Skin of body (tissue), 2 donors: ENCODE results near the gene WASHC2C. TPM values are rescaled to one million over a fixed set of nuclear protein-coding genes. Genes with fewer than 3 reads are reported as not detected.
"Not testable (repeated sequence)": the region's sequence is repeated elsewhere in the genome, so short reads cannot be mapped to it uniquely, and the experiment has no call there.

Source experiments
- DNase-seq: peaks from one replicate; lab custom pipeline; 2025; lab: John Stamatoyannopoulos, UW
- total RNA-seq: library from RNA; depleted of rRNA; stranded (reverse); fragments of >200 nt; gene quantifications from one replicate; pipeline ENCODE4 v1.2.3, GENCODE V29; 2014

Gene WASHC2C, protein sequence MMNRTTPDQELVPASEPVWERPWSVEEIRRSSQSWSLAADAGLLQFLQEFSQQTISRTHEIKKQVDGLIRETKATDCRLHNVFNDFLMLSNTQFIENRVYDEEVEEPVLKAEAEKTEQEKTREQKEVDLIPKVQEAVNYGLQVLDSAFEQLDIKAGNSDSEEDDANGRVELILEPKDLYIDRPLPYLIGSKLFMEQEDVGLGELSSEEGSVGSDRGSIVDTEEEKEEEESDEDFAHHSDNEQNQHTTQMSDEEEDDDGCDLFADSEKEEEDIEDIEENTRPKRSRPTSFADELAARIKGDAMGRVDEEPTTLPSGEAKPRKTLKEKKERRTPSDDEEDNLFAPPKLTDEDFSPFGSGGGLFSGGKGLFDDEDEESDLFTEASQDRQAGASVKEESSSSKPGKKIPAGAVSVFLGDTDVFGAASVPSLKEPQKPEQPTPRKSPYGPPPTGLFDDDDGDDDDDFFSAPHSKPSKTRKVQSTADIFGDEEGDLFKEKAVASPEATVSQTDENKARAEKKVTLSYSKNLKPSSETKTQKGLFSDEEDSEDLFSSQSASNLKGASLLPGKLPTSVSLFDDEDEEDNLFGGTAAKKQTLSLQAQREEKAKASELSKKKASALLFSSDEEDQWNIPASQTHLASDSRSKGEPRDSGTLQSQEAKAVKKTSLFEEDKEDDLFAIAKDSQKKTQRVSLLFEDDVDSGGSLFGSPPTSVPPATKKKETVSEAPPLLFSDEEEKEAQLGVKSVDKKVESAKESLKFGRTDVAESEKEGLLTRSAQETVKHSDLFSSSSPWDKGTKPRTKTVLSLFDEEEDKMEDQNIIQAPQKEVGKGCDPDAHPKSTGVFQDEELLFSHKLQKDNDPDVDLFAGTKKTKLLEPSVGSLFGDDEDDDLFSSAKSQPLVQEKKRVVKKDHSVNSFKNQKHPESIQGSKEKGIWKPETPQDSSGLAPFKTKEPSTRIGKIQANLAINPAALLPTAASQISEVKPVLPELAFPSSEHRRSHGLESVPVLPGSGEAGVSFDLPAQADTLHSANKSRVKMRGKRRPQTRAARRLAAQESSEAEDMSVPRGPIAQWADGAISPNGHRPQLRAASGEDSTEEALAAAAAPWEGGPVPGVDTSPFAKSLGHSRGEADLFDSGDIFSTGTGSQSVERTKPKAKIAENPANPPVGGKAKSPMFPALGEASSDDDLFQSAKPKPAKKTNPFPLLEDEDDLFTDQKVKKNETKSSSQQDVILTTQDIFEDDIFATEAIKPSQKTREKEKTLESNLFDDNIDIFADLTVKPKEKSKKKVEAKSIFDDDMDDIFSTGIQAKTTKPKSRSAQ (N-terminal part only)
- total RNA-seq = 31.0 TPM

DNA sequence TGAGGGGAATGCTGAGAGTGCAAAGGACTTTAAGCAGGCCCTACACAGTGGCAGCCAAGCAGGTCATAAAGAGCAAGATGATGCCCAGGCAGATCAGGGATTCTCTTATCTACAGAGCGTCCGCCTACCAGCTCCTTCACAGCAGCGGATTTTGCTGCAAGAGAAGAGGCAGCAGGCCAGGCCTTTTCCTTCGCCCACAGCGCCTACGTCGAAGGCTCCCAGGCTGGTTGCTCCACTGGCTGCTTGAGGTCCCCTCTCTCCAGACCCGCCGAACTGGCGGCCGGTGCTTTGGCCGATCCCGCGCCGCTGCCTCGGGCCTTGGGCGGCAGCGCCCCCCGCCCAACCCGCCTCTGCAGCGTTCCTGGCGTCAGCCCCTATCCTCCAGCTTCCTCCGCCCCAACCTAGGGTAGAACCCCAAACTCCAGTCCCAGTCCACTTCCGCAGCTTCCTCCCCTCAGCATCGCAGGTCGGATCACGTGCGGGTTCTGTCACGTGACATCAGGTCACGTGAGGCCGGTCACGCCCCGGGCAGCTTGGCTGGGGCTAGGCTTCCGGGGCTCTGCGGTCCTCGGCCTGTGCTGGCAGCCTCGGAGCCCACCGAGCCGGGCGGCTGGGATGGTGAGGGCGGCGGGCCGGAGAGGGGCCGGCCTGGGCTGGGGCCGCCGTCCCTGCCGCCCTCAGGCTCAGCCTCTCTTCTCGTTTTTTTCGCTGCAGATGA, at the start of gene WASHC2C:
WASHC2C (plus strand) TSS at position 564 of the 718 bp plus-strand sequence; CDS start at position 616, 52 bp downstream.
- DNase-seq = peak; percentile 23

DNA sequence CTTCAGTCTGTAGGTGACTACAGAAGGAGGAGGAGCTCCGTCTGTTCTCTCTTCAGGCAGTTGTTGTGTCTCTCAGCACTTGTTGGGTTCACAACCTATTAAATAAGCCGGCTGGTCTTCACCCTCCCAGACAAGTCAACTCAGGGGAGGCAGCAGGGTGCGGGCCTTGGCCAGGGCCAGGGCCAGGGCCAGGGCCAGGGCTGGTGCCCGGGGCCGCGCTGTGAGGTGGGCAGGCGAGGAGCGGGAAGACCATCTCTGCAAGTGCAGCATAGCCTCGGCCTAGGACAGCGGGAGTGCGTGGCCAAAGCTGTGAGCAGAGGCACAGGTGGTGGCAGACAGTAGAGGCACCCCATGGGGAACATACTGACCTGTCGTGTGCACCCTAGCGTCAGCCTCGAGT, 48.6 kb upstream of the WASHC2C start:
- not testable (repeated sequence) for DNase-seq

DNA sequence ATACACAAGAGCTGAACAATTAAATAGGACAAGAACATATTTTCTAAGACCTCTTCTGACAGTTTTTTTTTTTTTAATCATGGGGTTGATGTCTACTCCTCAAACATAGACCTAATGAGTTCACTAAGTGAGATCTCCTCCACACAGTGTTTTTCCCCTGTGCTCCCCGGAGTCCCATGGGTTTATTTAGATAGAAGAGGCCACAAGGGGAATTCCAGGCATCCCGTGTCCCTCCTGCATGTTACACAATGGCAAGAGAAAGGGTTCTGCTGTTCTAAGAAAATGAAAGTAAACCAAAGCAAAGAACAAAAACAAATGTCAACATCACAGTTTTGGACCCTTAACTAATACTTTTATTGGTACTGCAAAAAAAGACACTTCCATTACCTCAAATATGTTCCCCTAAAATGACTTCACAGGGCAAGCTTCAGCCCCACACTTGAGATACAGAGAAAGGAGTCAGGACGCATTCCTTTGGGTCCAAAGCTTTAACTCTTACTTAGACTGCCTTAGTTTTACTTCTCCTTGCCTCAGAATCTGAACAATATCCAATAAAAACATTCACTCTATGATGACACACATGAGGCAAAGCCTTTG, 16.8 kb upstream of the WASHC2C start:
- not testable (repeated sequence) for DNase-seq

DNA sequence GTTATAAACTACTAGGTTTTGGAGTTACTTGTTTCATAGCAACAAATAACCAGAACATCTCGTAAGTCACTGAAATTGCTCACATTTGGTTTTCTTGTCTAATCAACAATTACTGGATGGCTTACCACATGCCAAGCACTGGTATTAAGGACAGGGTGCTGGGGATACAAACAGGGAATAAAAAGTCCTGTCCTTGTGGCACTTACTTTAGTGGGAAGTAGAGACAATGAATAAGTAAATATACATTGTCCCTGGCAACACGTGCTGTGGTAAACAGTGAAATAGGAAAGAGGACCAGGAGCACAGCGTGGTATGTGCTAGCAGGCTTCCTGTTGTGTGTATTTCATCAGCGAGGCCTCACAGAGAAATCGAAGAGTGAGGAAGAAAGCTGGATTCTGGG, 15.8 kb upstream of the WASHC2C start:
- not testable (repeated sequence) for DNase-seq

DNA sequence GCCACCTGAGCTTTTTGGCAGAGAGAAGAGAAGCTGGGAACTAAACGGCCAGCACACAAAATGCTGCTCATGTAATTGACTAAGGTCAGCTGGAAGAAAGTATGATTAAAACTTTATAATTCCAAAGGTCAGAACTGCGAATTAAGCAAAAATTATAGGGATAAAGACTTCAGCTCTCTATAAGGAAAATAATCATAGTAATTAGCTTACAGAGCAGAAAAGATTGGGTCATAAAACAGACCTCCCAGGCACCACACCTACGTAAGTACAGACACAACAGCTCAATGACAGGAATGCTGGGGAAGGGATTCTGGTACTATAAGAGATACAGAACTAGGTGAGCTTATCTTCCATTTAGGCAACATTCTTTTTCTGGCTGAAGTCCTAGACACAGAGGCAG, 10.0 kb upstream of the WASHC2C start:
- DNase-seq = not testable (repeated sequence)

DNA sequence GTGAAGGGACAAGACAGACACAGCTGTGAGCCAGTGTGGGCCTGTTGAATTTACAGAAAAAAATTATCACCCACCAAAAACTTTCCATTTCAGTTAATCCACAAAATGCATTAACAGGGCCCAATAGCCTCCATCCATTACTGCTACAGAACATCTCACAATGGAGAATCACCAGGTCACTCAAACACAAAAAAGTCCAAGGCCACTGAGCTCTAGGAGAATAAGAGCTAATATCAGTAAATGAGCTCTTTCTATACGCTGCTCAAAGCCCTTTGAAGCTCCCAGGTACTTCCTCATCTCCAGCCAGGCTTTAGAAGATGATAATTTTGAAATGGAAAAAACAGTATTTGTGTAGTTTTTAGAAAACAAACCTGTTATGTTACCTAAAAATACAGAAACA, 9.4 kb upstream of the WASHC2C start:
- DNase-seq = not testable (repeated sequence)

DNA sequence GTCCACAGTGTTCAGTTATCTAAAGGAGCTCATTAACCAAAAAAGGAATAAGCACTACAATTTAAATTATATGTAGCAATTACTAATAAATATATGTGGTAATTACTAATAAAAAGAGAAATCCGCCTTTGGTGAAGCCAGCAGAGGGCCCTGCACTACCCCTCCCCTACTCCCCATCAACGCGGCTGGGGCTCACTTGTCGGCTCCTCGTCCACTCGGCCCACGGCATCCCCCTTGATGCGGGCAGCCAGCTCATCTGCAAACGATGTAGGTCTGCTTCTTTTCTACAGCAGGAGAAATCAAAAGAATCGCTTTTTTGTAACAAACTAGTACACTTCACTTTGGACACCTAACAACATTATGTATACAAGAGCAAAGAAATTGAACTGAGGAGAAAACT, 5.6 kb upstream of the WASHC2C start:
- DNase-seq = not testable (repeated sequence)

DNA sequence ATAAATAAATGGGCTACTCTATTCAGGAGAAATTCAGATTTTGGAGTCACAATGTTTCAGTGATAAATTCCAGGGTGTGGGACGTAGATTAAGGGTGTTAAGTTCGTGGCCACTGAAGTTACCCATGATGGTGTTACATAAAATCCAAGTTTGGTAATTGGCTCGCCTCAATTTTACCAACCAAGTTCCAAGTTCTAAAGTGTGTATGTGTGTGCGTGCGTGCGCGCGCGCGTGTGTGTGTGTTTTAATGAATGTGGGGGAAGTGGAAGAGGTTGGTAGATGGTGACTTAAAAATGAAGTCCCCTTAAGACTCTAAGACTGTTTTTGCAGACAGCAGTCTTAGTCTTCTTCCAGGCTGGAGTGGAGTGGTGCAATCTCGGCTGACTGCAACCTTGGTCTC, 3.2 kb upstream of the WASHC2C start:
- not testable (repeated sequence) for DNase-seq

DNA sequence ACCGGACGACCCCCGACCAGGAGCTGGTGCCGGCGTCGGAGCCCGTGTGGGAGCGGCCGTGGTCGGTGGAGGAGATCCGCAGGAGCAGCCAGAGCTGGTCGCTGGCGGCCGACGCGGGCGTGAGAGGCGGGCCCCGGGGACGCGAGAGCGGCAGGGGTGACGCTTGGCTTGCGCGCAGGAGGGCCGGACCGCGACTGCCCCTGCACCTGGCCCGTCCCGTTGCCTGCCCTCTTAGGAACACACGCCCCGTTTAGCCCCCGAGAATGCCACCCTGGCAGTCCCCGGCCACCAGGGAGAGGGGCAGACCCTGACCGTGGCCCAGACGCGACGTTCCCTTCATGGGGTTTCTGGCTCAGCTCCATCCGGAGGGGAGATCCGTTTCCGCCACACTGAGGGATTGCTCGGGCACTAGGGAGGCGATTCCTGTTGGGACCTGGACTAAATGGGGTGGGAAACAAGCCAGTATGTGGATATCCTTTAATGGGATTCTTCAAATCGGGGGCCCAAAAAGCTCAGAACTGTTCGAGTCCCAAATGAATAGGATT, 427 bp downstream of the WASHC2C start:
- not testable (repeated sequence) for DNase-seq

DNA sequence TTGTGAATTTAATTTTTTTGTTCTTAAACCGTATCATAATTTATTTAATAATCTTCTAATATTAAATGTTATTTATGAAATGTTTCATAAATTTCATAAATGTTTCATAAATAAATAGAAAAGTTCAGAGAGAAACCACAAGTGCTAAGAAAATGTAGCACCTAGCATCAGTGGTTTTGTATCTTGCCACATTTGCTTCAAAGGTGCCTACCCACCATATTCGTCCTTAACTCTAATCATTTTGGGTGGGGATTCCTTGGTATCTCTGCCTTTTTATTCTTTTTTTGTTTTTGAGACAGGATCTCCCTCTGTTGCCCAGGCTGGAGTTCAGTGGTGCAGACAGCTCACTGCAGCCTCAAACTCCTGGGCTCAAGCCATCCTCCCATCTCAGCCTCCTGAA, 7.4 kb downstream of the WASHC2C start:
- not testable (repeated sequence) for DNase-seq

DNA sequence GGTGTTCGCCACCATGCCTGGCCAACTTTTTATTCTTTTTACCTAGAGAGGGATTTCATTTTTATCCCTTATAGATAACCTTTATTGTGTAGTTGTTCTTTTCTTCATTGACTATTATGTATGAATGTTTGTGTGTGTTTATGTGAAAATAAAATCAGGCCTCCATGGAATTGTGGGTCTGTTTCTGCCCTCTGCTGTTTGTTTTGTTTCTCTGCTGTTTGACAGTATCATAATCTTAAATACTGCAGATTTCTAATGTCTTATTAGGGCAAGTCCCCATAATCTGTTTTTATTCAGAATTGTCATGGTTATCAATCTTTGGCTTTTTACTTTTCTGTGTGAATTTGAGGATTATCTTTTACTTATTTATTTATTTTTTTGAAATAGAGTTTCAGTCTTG, 7.8 kb downstream of the WASHC2C start:
- not testable (repeated sequence) for DNase-seq

DNA sequence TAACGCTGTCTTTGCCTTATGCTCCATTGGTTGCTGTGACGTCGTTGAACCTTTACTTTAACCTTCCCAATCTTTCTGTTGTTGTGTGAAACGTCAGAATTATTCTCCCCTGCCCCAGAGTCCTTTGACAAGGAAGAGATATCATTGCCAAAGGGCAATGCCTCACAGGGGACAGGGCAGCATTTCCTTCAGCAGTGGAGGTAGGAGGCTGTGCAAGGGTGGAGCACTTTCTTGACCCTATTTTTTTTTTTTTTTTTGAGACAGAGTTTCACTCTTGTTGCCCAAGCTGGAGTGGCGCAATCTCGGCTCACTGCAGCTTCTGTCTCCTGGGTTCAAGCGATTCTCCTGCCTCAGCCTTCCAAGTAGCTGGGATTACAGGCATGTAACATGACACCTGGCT, 14.5 kb downstream of the WASHC2C start:
- DNase-seq = not testable (repeated sequence)

DNA sequence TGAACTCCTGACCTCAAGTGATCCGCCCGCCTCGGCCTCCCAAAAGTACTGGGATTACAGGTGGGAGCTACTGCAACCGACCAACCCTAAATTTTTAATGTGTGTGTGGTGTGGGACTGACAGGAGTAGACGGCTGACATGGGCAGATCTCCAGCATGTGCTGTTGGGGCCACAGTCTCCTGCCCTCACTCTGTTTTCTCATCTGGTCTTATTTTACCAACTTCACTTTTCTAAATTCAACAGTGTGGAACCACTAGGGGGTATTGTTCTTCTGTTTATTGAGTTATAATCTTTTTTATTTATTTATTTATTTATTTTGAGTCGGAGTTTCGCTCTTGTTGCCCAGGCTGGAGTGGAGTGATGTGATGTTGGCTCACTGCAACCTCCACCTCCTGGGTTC, 14.9 kb downstream of the WASHC2C start:
- not testable (repeated sequence) for DNase-seq

DNA sequence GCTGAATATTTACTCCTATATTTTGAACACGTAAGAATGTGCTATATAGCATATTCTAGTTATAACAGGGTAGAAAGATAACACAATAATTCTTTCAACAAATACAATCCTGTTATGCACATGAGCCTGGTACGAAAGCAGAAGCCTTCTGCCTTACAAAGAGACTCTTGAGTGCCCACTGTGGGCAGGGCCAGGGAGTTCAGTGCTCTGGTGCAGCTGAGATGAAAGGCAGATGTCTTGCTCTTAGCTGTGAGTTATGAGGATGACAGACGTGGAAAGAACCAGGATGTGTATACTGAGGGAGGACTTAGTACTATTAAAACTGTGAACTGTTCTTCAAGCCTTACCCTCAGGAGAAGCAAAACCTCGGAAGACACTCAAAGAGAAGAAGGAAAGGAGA, 24.1 kb downstream of the WASHC2C start:
- DNase-seq = not testable (repeated sequence)

DNA sequence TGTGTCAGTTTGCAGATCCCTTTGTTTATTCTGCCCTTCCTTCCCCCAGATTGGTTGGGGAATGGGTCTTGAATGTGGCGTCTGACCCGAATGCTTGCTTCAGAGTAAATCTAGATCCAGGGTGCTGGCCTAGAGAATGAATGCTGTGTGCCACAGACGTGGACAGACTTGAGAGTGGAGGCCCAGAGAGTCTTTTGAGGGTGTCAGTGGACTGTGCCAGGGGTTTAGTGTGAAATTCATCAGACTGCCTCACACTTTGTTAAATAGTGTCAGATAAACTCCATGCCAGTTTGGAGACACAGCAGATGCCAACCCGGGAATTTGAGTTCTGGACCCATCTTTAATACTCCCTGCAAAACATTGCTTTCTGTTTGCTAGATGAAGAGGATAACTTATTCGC, 25.1 kb downstream of the WASHC2C start:
- DNase-seq = not testable (repeated sequence)

DNA sequence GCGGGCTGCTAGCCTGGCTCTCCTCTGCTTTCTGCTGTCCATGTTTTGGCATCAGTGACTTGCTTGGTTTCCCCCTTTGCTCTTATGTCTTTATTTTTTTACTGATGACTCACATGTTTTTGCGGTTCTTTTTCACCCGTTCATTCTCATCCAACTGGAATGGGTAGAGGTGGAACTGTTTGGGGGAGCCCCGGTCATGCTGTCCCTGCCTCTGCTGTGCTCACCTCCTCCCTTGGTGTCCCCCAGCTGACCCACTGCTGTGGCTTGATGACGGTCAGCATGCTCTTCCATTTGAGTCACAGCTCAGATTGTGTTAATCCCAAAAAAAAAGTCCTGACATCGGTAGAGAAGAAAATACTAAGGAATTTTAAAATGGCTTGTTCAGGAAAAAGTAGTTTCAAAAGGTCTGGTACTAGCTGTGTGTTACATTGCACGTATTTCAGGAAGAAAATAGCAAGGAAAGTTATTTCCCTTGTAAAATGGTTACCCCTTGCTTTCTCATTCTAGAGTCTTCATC, 27.0 kb downstream of the WASHC2C start:
- not testable (repeated sequence) for DNase-seq

DNA sequence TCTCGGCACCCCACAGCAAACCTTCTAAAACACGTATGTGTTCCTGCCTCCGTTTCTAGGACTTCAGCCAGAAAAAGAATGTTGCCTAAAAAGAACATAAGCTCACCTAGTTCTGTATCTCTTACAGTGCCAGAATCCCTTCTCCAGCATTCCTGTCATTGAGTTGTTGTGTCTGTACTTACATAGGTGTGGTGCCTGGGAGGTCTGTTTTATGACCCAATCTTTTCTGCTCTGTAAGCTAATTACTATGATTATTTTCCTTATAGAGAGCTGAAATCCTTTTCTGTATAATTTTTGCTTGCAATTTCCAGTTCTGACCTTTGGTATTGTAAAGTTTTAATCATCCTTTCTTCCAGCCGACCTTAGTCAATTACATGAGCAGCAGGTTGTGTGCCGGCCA, 28.0 kb downstream of the WASHC2C start:
- not testable (repeated sequence) for DNase-seq

DNA sequence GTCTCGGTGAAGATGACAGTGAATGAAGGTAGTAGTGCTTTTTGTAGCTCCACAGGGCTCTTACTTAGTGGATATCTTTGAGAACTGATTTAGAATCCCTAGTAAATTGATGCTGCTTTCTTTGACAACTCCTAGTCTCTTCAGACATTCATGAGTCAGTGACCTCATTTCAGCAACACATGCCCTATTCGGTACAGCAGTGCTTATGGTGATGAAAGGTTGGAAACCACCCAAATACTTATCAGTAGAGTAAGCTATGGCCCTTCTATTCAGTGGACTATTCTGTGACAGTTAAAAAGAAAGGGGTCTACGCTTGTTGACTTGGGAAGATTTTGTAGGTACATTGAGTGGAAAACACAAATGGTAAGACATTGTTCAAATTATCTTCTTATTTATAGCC, 29.0 kb downstream of the WASHC2C start:
- not testable (repeated sequence) for DNase-seq

DNA sequence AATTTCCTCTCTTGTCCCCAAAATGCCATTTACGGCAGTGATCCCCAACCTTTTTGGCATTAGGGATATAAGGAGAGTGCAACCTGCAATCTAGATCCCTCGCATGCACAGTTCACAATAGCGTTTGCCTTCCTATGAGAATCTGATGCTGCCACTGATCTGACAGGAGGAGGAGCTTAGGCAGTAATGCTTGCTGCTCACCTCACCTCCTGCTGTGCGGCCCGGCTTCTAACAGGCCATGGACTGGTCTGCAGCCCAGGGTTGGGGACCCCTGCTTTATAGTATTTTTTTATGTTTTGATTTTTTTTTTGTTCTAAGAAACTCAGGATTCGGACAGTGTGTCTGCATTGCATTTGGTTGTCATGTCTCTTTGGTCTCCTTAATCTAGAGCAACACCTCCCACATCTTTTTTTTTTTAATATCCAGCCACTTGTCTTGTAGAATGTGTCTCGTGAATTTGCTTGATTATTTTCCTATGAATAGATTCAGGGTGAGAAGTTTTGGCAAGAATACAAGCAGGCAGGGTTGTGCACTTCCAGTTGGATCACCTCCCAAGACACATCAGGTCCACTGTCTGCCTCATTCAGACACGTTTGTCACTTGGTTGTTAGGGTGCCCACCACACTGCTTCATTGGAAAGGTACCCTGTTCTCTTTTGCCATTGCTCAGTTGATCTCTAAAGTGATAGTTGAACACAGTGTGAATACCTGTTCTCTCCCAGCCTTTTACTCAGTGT, 30.8 kb downstream of the WASHC2C start:
- DNase-seq = not testable (repeated sequence)
